NCI-H1436 treated with DMSO at 0.1 percent for 48 hours (cell line): ENCODE measurements around the gene LAIR1.
"Not testable (repeated sequence)": the region's sequence is repeated elsewhere in the genome, so short reads cannot be mapped to it uniquely, and the experiment has no call there.

Experiments
- DNase-seq: peaks from one replicate; lab custom pipeline; 2025; lab: John Stamatoyannopoulos, UW

The LAIR1 gene

GRCh38 chr19:54341295-54341694, 23.4 kb downstream of the LAIR1 start:
- DNase-seq: no peak

GRCh38 chr19:54339646-54340358, 24.9 kb downstream of the LAIR1 start:
- DNase-seq: no peak

- no peak for DNase-seq
These were observed 26.2 kb downstream of the LAIR1 start for GRCh38 chr19:54338521-54338920.

GRCh38 chr19:54337858-54338230, 26.9 kb downstream of the LAIR1 start:
- DNase-seq: no peak

GRCh38 chr19:54336893-54337857, 27.6 kb downstream of the LAIR1 start:
- no peak for DNase-seq

GRCh38 chr19:54335979-54336892, 28.5 kb downstream of the LAIR1 start:
- DNase-seq: no peak

GRCh38 chr19:54335164-54335563, 29.6 kb downstream of the LAIR1 start:
- DNase-seq: no peak

- no peak for DNase-seq
These were observed 31.0 kb downstream of the LAIR1 start for GRCh38 chr19:54333586-54334298.

- no peak for DNase-seq
These were observed 32.6 kb downstream of the LAIR1 start for GRCh38 chr19:54332149-54332548.

- DNase-seq: no peak
These were observed 33.1 kb downstream of the LAIR1 start for GRCh38 chr19:54331626-54332025.

GRCh38 chr19:54329476-54330165, 35.1 kb downstream of the LAIR1 start:
- DNase-seq: no peak

- not testable (repeated sequence) for DNase-seq
These were observed 36.0 kb downstream of the LAIR1 start for GRCh38 chr19:54328781-54329180.

- DNase-seq: no peak
These were observed 39.1 kb downstream of the LAIR1 start for GRCh38 chr19:54325631-54326030.

GRCh38 chr19:54325194-54325621, 39.5 kb downstream of the LAIR1 start:
- no peak for DNase-seq

- no peak for DNase-seq
These were observed 40.7 kb downstream of the LAIR1 start for GRCh38 chr19:54324071-54324470.

- DNase-seq: not testable (repeated sequence)
These were observed 41.8 kb downstream of the LAIR1 start for GRCh38 chr19:54322934-54323333.

GRCh38 chr19:54322295-54322694, 42.4 kb downstream of the LAIR1 start:
- DNase-seq: not testable (repeated sequence)

GRCh38 chr19:54319892-54320670, 44.6 kb downstream of the LAIR1 start:
- DNase-seq: no peak

GRCh38 chr19:54319049-54319448, 45.7 kb downstream of the LAIR1 start:
- DNase-seq: no peak

GRCh38 chr19:54317965-54318240, 46.8 kb downstream of the LAIR1 start:
- DNase-seq: no peak
